GM23248 (cell line): ENCODE results near the gene ST3GAL5. TPM values are rescaled to one million over a fixed set of nuclear protein-coding genes. Genes with fewer than 3 reads are reported as not detected.
A peak's percentile ranks its signal among the peaks of the same experiment; 100 is the strongest.

Source experiments
- DNase-seq: peaks from one replicate; pipeline ENCODE4 v3.0.0-alpha.2; 2015
- H2AFZ ChIP-seq: fragments of 200-600 bp; sonication (generic); 2 replicates; pipeline ENCODE4 v1.6.1; 2016; ENCODE audit warnings: antibody characterized with exemption
- H3F3A ChIP-seq: fragments of 200-600 bp; sonication (generic); 2 replicates; pipeline ENCODE4 v1.6.1; 2016; ENCODE audit warnings: mild to moderate bottlenecking, antibody characterized with exemption, mixed run types; ENCODE audit not compliant: insufficient read depth
- H3K27ac ChIP-seq: fragments of 200-600 bp; sonication (generic); 2 replicates; pipeline ENCODE4 v1.5.1; 2016; ENCODE audit warnings: mild to moderate bottlenecking
- H3K27me3 ChIP-seq: fragments of 200-600 bp; sonication (generic); replicated peaks from 2 replicates; pipeline ENCODE4 v1.6.1; 2016; ENCODE audit warnings: mild to moderate bottlenecking; ENCODE audit not compliant: insufficient read depth
- H3K36me3 ChIP-seq: fragments of 200-600 bp; sonication (generic); 2 replicates; pipeline ENCODE4 v1.6.1; 2016; ENCODE audit warnings: low read depth, mild to moderate bottlenecking
- H3K4me1 ChIP-seq: fragments of 200-600 bp; sonication (generic); 2 replicates; pipeline ENCODE4 v1.6.1; 2016; ENCODE audit warnings: mild to moderate bottlenecking; ENCODE audit not compliant: insufficient read depth
- H3K4me2 ChIP-seq: fragments of 200-600 bp; sonication (generic); one replicate; pipeline ENCODE4 v1.6.1; 2016; ENCODE audit warnings: mild to moderate bottlenecking; ENCODE audit not compliant: unreplicated experiment
- H3K4me3 ChIP-seq: fragments of 200-600 bp; sonication (generic); 2 replicates; pipeline ENCODE4 v1.5.1; 2016; ENCODE audit warnings: mild to moderate bottlenecking
- H3K79me2 ChIP-seq: fragments of 200-600 bp; sonication (generic); 2 replicates; pipeline ENCODE4 v1.6.1; 2016; ENCODE audit warnings: mild to moderate bottlenecking; ENCODE audit not compliant: insufficient read depth
- H3K9ac ChIP-seq: fragments of 200-600 bp; sonication (generic); 2 replicates; pipeline ENCODE4 v1.6.1; 2016; ENCODE audit warnings: mild to moderate bottlenecking
- H3K9me2 ChIP-seq: fragments of 200-600 bp; sonication (generic); 2 replicates; pipeline ENCODE4 v1.6.1; 2016; ENCODE audit warnings: mixed run types, mild to moderate bottlenecking, moderate library complexity; ENCODE audit not compliant: insufficient read depth
- H3K9me3 ChIP-seq: fragments of 200-600 bp; sonication (generic); one replicate; pipeline ENCODE4 v1.6.1; 2017; ENCODE audit warnings: low read depth
- H4K20me1 ChIP-seq: fragments of 200-600 bp; sonication (generic); 2 replicates; pipeline ENCODE4 v1.6.0; 2016; ENCODE audit not compliant: insufficient read depth
- EZH2 ChIP-seq: fragments of 200-600 bp; sonication (generic); IDR thresholded peaks from 2 replicates; pipeline ENCODE4 v1.6.1; 2018; ENCODE audit warnings: antibody characterized with exemption, mild to moderate bottlenecking; ENCODE audit not compliant: insufficient read depth, poor library complexity, severe bottlenecking
- EZH2phosphoT487 ChIP-seq: fragments of 200-600 bp; sonication (generic); IDR thresholded peaks from 2 replicates; pipeline ENCODE4 v1.6.1; 2018; ENCODE audit warnings: antibody characterized with exemption, moderate library complexity, mild to moderate bottlenecking, low read depth; ENCODE audit not compliant: insufficient read depth
- WGBS, 2 experiments: methylation state at CpG; one replicate each; pipeline ENCODE4 v1.1.6; 2015 to 2017; ENCODE audit warnings: low lambda C conversion rate in 2 of 2, low coverage in 1 of 2; ENCODE audit errors: missing lambda C conversion rate in 2 of 2; 5-methylcytosine and 5-hydroxymethylcytosine counted together
- in situ Hi-C: fragments of 300-500 bp; cut with MboI; formaldehyde crosslinking; loops from 2 replicates; pipeline ENCODE4 v1.15.0; 2020
- polyA plus RNA-seq: library from polyadenylated mRNA; unstranded; fragments of >200 nt; fragmentation: Nextera tagmentation; extraction: Ambion mirVana; gene quantifications from 2 replicates; pipeline ENCODE4 v1.2.1, GENCODE V29; 2016
- total RNA-seq: library from RNA; depleted of rRNA; stranded (reverse); fragments of >200 nt; shearing (Covaris generic); gene quantifications from 2 replicates; pipeline ENCODE4 v1.2.3, GENCODE V29; 2014

Gene ST3GAL5
- total and polyA plus RNA-seq, 2 experiments from 2014 or later: 16.4 to 21.0 TPM

GRCh38 chr2:85925216-85925671 is 36.5 kb upstream of the ST3GAL5 start:
- H3K79me2 ChIP-seq: no peaks in the 10 kb centered on the region
- H3K9ac ChIP-seq: no peak overlapping the region
- in situ Hi-C loops: no loop called here
- DNase-seq: no peak
- no peaks in the 10 kb centered on the region for H3K27me3 ChIP-seq
- no peaks in the 10 kb centered on the region for H3K9me2 ChIP-seq
- H3K4me1 ChIP-seq: peaks cover 14% of the 10 kb centered on the region; the same call in 1 of the 2 replicates
- no peak overlapping the region for H3K4me3 ChIP-seq
- H3F3A ChIP-seq: peaks cover 26% of the 10 kb centered on the region; the same call in 1 of the 2 replicates
- H3K9me3 ChIP-seq: no peaks in the 10 kb centered on the region
- no peaks in the 10 kb centered on the region for H4K20me1 ChIP-seq
- H3K36me3 ChIP-seq: no peaks in the 10 kb centered on the region
- 86 to 93% methylated on average over 2 of the region's 2 CpGs for WGBS, 2 experiments
- no peak for TF ChIP-seq EZH2phosphoT487
- no peak overlapping the region for H3K4me2 ChIP-seq
- H2AFZ ChIP-seq: no peak overlapping the region
- H3K27ac ChIP-seq: no peak overlapping the region

- Histone ChIP-seq H3K4me3 (no peak overlapping the region), H3K36me3 (no peaks in the 10 kb centered on the region), H3F3A (peaks cover 26% of the 10 kb centered on the region; the same call in 1 of the 2 replicates), H3K9me3 (no peaks in the 10 kb centered on the region), H2AFZ (peak overlapping the region; percentile 52; the same call in 1 of the 2 replicates), H3K9ac (no peak overlapping the region), H3K27me3 (no peaks in the 10 kb centered on the region), H3K4me2 (no peak overlapping the region), H3K4me1 (peaks cover 14% of the 10 kb centered on the region; the same call in 1 of the 2 replicates), H3K9me2 (no peaks in the 10 kb centered on the region), H3K27ac (no peak overlapping the region), H4K20me1 (no peaks in the 10 kb centered on the region), H3K79me2 (no peaks in the 10 kb centered on the region)
- 12 to 19% methylated on average over 4 of the region's 4 CpGs for WGBS, 2 experiments
- peak; percentile 83 for DNase-seq
- in situ Hi-C loops: no loop called here
- no peak for TF ChIP-seq EZH2
- TF ChIP-seq EZH2phosphoT487: no peak
Observed at GRCh38 chr2:85924522-85924921, 35.7 kb upstream of the ST3GAL5 start.

- 91 to 92% methylated on average over 3 of the region's 3 CpGs for WGBS, 2 experiments
Observed at GRCh38 chr2:85922199-85922598, 33.4 kb upstream of the ST3GAL5 start.

GRCh38 chr2:85921659-85922058 is 32.9 kb upstream of the ST3GAL5 start:
- Histone ChIP-seq H3F3A (peaks cover 26% of the 10 kb centered on the region; the same call in 1 of the 2 replicates), H3K9me3 (no peaks in the 10 kb centered on the region), H3K79me2 (no peaks in the 10 kb centered on the region), H3K4me2 (no peak overlapping the region), H3K4me3 (no peak overlapping the region), H3K4me1 (peaks cover 14% of the 10 kb centered on the region; the same call in 1 of the 2 replicates), H3K9ac (no peak overlapping the region), H3K27ac (no peak overlapping the region), H3K36me3 (no peaks in the 10 kb centered on the region), H4K20me1 (no peaks in the 10 kb centered on the region), H3K9me2 (no peaks in the 10 kb centered on the region), H2AFZ (no peak overlapping the region), H3K27me3 (no peaks in the 10 kb centered on the region)
- TF ChIP-seq EZH2: no peak
- no peak for TF ChIP-seq EZH2phosphoT487
- DNase-seq: no peak
- in situ Hi-C loops: no loop called here
- 95 to 97% methylated on average over 5 of the region's 5 CpGs for WGBS, 2 experiments

More at GRCh38 chr2:85922199-85922598, 33.4 kb upstream of the ST3GAL5 start:
- H3K79me2 ChIP-seq: no peaks in the 10 kb centered on the region
- H3K9ac ChIP-seq: no peak overlapping the region
- H3K4me1 ChIP-seq: peaks cover 14% of the 10 kb centered on the region; the same call in 1 of the 2 replicates
- no peak overlapping the region for H3K4me3 ChIP-seq
- no peaks in the 10 kb centered on the region for H4K20me1 ChIP-seq
- TF ChIP-seq EZH2phosphoT487 (no peak), EZH2 (no peak)
- DNase-seq: no peak
- no peak overlapping the region for H2AFZ ChIP-seq
- no peaks in the 10 kb centered on the region for H3K9me2 ChIP-seq
- in situ Hi-C loops: no loop called here
- peaks cover 26% of the 10 kb centered on the region; the same call in 1 of the 2 replicates for H3F3A ChIP-seq
- no peaks in the 10 kb centered on the region for H3K27me3 ChIP-seq
- H3K36me3 ChIP-seq: no peaks in the 10 kb centered on the region
- H3K4me2 ChIP-seq: no peak overlapping the region
- no peaks in the 10 kb centered on the region for H3K9me3 ChIP-seq
- no peak overlapping the region for H3K27ac ChIP-seq
